KMS-11 (cell line): Measurements from ENCODE around the gene COA6.

Experiments
- H2AFZ ChIP-seq: fragments of 200-600 bp; sonication (generic); 2 replicates; pipeline ENCODE4 v1.6.1; 2016; ENCODE audit warnings: antibody characterized with exemption, mixed run types, low read depth
- H3K27ac ChIP-seq: fragments of 200-600 bp; sonication (generic); 2 replicates; pipeline ENCODE4 v1.6.1; 2016; ENCODE audit warnings: mild to moderate bottlenecking, mixed run types
- H3K27me3 ChIP-seq: fragments of 200-600 bp; sonication (generic); 2 replicates; pipeline ENCODE4 v1.6.1; 2017; ENCODE audit warnings: mild to moderate bottlenecking, low read depth, mixed run types, moderate library complexity; ENCODE audit not compliant: insufficient read depth
- H3K36me3 ChIP-seq: fragments of 200-600 bp; sonication (generic); 2 replicates; pipeline ENCODE4 v1.6.1; 2017; ENCODE audit warnings: mild to moderate bottlenecking, mixed run types; ENCODE audit not compliant: insufficient read depth
- H3K4me1 ChIP-seq: fragments of 200-600 bp; sonication (generic); 2 replicates; pipeline ENCODE4 v1.6.1; 2016; ENCODE audit warnings: mild to moderate bottlenecking, low read depth, mixed run types; ENCODE audit not compliant: poor library complexity, severe bottlenecking
- H3K4me2 ChIP-seq: fragments of 200-600 bp; sonication (generic); 2 replicates; pipeline ENCODE4 v1.7.0; 2016; ENCODE audit warnings: mild to moderate bottlenecking, mixed run types
- H3K4me3 ChIP-seq: fragments of 200-600 bp; sonication (generic); IDR thresholded peaks from 2 replicates; pipeline ENCODE4 v1.6.1; 2017; ENCODE audit warnings: low read depth, low read length, mixed read lengths; ENCODE audit not compliant: insufficient read depth
- H3K79me2 ChIP-seq: fragments of 200-600 bp; sonication (generic); 2 replicates; pipeline ENCODE4 v1.6.1; 2016; ENCODE audit warnings: low read depth, mixed run types; ENCODE audit not compliant: insufficient read depth
- H3K9ac ChIP-seq: fragments of 200-600 bp; sonication (generic); 2 replicates; pipeline ENCODE4 v1.6.1; 2016; ENCODE audit warnings: mild to moderate bottlenecking, mixed run types
- H4K20me1 ChIP-seq: fragments of 200-600 bp; sonication (generic); 2 replicates; pipeline ENCODE4 v1.6.1; 2016; ENCODE audit warnings: mild to moderate bottlenecking, mixed run types; ENCODE audit not compliant: insufficient read depth
- CTCF ChIP-seq: fragments of 200-600 bp; sonication (generic); conservative IDR thresholded peaks from 2 replicates; pipeline ENCODE4 v1.6.1; 2017; ENCODE audit warnings: low read depth, mild to moderate bottlenecking, antibody characterized with exemption, low read length, moderate library complexity, mixed read lengths

The COA6 gene

GRCh38 chr1:234431255-234431654 lies 58.0 kb downstream of the COA6 start:
- H3K36me3 ChIP-seq, result no peaks in the 10 kb centered on the region; the same call in 1 of the 2 replicates
- H2AFZ ChIP-seq, result no peak overlapping the region
- no peak overlapping the region for H3K4me2 ChIP-seq
- no peak for TF ChIP-seq CTCF
- no peak overlapping the region for H3K27ac ChIP-seq
- no peaks in the 10 kb centered on the region for H3K4me1 ChIP-seq
- no peak overlapping the region for H3K9ac ChIP-seq
- no peaks in the 10 kb centered on the region for H3K27me3 ChIP-seq
- H3K4me3 ChIP-seq, result no peak overlapping the region
- no peaks in the 10 kb centered on the region for H3K79me2 ChIP-seq
- no peaks in the 10 kb centered on the region for H4K20me1 ChIP-seq

- Histone ChIP-seq H4K20me1 (no peaks in the 10 kb centered on the region), H3K4me3 (no peak overlapping the region), H2AFZ (no peak overlapping the region), H3K36me3 (no peaks in the 10 kb centered on the region), H3K27ac (no peak overlapping the region), H3K27me3 (no peaks in the 10 kb centered on the region), H3K4me2 (no peak overlapping the region), H3K4me1 (no peaks in the 10 kb centered on the region), H3K9ac (no peak overlapping the region), H3K79me2 (no peaks in the 10 kb centered on the region)
- TF ChIP-seq CTCF, result no peak
Observed at GRCh38 chr1:234433563-234434285, 60.5 kb downstream of the COA6 start.
